ENCODE measurements around the gene PLPP3. TPM values are rescaled to one million over a fixed set of nuclear protein-coding genes. Genes with fewer than 3 reads are reported as not detected.

The PLPP3 gene
- total RNA-seq, 1 experiment from 2014 or later = 26.7 TPM

DNA sequence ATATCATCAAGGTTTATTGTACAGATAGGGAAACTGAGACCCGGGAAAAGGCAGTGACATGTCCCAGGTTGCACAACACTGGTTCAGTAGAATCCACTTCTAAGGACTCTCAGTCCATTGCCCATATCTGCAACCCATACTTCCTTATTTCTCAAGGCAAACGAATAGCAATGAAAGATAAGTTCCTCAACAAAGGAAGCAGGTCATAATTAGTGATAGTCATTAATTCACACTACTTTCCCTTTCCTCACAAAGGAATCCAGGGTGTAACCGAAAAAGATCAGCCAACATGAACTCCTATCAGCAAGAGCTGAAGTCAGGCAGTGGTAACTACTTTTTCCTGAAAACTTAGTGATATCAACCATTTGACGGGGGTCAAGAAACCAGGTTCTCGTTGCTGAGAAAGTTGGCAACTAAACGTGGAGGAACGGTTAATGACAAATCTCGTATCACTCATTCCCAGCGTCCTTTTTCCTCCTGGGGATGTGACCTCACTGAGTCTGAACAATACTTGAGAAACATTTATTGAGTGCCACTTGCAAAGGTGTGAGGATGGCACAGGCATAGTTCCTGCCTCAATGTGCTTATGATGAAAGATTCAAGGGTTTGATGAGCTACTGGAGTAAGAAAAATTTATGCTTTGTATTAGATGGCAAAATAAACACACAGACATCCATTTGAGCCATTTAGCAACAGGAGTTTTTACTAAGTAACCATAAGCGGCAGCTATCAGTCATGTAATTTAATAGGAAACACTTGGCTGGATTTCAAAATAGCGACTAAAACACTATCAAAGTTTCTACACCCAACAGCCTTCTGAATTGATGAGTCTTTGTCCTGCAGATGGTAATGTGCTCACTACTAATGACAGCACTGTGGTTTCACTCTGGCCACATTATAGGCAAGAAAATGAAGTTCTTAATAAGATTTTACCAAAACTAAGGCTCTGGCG is 82.3 kb downstream of the PLPP3 start:
- H3K4me3 Mint-ChIP-seq = no peak overlapping the region
- Histone ChIP-seq H3K4me2 (ENCODE audit: insufficient read depth, insufficient read length, low read length) (no peak overlapping the region), H2BK120ac (ENCODE audit: low read depth, low read length, poor library complexity, severe bottlenecking) (no peak overlapping the region), H3K79me1 (ENCODE audit: insufficient read depth, low read depth, low read length, poor library complexity, severe bottlenecking) (no peaks in the 10 kb centered on the region), H2BK20ac (ENCODE audit: low read depth, low read length, poor library complexity, severe bottlenecking) (no peak overlapping the region), H3K27me3 (ENCODE audit: insufficient read depth, low read length) (no peaks in the 10 kb centered on the region), H3K9ac (ENCODE audit: extremely low read depth, insufficient read length, low read length) (no peak overlapping the region), H2BK12ac (ENCODE audit: insufficient read length, low read depth, low read length) (no peak overlapping the region), H3K9me3 (ENCODE audit: control insufficient read depth, low read depth, low read length) (no peaks in the 10 kb centered on the region), H4K8ac (replicated peaks; ENCODE audit: insufficient read length, low read depth, low read length) (no peak overlapping the region), H3K27ac (ENCODE audit: insufficient read length, low read depth, low read length) (no peak overlapping the region), H4K91ac (ENCODE audit: insufficient read length, low read depth, low read length) (no peak overlapping the region), H3K79me2 (ENCODE audit: insufficient read depth, low read length) (no peaks in the 10 kb centered on the region), H2BK15ac (ENCODE audit: low read depth, low read length) (no peak overlapping the region), H3K23me2 (ENCODE audit: insufficient read length, low read depth, low read length, poor library complexity, severe bottlenecking) (no peaks in the 10 kb centered on the region), H3K23ac (ENCODE audit: insufficient read length, low read depth, low read length) (no peak overlapping the region), H3K18ac (ENCODE audit: insufficient read length, low read depth, low read length) (no peak overlapping the region), H2AK5ac (ENCODE audit: insufficient read length, low read length) (no peak overlapping the region), H3K4ac (ENCODE audit: low read depth, low read length) (no peak overlapping the region), H3T11ph (ENCODE audit: low read length) (no peak overlapping the region), H2AFZ (ENCODE audit: low read length) (no peak overlapping the region), H3K56ac (ENCODE audit: insufficient read length, low read depth, low read length) (no peak overlapping the region), H3K14ac (ENCODE audit: insufficient read depth, low read length) (no peak overlapping the region), H4K5ac (ENCODE audit: insufficient read length, low read depth, low read length) (no peak overlapping the region), H2BK5ac (ENCODE audit: insufficient read length, low read length) (no peak overlapping the region), H3K4me1 (ENCODE audit: insufficient read depth, low read length) (peaks cover 3% of the 10 kb centered on the region; the same call in 1 of the 2 replicates), H4K20me1 (ENCODE audit: control insufficient read depth, insufficient read depth, insufficient read length) (no peaks in the 10 kb centered on the region)
- TF ChIP-seq, protein P1, sequence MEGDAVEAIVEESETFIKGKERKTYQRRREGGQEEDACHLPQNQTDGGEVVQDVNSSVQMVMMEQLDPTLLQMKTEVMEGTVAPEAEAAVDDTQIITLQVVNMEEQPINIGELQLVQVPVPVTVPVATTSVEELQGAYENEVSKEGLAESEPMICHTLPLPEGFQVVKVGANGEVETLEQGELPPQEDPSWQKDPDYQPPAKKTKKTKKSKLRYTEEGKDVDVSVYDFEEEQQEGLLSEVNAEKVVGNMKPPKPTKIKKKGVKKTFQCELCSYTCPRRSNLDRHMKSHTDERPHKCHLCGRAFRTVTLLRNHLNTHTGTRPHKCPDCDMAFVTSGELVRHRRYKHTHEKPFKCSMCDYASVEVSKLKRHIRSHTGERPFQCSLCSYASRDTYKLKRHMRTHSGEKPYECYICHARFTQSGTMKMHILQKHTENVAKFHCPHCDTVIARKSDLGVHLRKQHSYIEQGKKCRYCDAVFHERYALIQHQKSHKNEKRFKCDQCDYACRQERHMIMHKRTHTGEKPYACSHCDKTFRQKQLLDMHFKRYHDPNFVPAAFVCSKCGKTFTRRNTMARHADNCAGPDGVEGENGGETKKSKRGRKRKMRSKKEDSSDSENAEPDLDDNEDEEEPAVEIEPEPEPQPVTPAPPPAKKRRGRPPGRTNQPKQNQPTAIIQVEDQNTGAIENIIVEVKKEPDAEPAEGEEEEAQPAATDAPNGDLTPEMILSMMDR (conservative IDR thresholded peaks at IDR 0.05) = no peak
- no peak for DNase-seq
- H3K36me3 Mint-ChIP-seq (ENCODE audit: insufficient read depth in 1 of 3, low read depth in 3 of 3) = peaks cover 24 to 64% (median 52%) of the 10 kb centered on the region in 3 experiments; a peak in 6 of 7 replicates
- H3K9me3 Mint-ChIP-seq = no peaks in the 10 kb centered on the region
- H3K27ac Mint-ChIP-seq = no peak overlapping the region; a peak in 1 of 7 replicates
- peaks cover 30 to 31% of the 10 kb centered on the region in 2 experiments for H3K4me1 Mint-ChIP-seq
- WGBS (ENCODE audit: extremely low coverage, insufficient read length, low lambda C conversion rate) = no CpG with 5 or more reads among the region's 12 CpGs
- no peaks in the 10 kb centered on the region; the same call in 1 of the 2 replicates for H3K27me3 Mint-ChIP-seq (ENCODE audit: low read depth)

Measured in H9 (cell line).